A549 (cell line): Measurements from ENCODE around the gene OR2L13. TPM values are rescaled to one million over a fixed set of nuclear protein-coding genes. Genes with fewer than 3 reads are reported as not detected.
"Not testable (repeated sequence)": the region's sequence is repeated elsewhere in the genome, so short reads cannot be mapped to it uniquely, and the experiment has no call there.

ENCODE experiments used
- ATAC-seq, 2 experiments: fragments of 200-7000 bp in 1 of 2; fragments of >200 bp in 1 of 2; cut with Nextera tagmentation in 1 of 2; cut with Tn5 transposase in 1 of 2; 3 replicates each; pipeline versions ENCODE4 v1.8.0 to v1.9.1; 2018 to 2020; ENCODE audit warnings: mild to moderate bottlenecking in 1 of 2, moderate library complexity in 1 of 2
- CTCF ChIA-PET: fragments of 300-600 bp; sonication (Branson Sonifier 250); formaldehyde crosslinking; extraction: SDS; loops from one replicate; lab custom pipeline; 2021; ENCODE audit warnings: antibody characterized with exemption, inconsistent platforms; lab: Yijun Ruan, JAX
- POLR2A ChIA-PET: fragments of 350-600 bp; formaldehyde crosslinking; extraction: SDS; loops from one replicate; lab custom pipeline; 2021; ENCODE audit warnings: antibody characterized with exemption, inconsistent platforms; lab: Yijun Ruan, JAX
- DNase-seq, 2 experiments: peaks; one replicate each; pipeline versions ENCODE4 v3.0.0 to v3.0.0-alpha.2; 2011 to 2016; ENCODE audit warnings: low read depth in 1 of 2, low spot score in 1 of 2
- FAIRE-seq: peaks from 2 replicates; lab custom pipeline; 2011; peaks lifted over from hg19 to GRCh38; lab: Jason Lieb, UNC
- H3K27ac ChIP-seq, 2 experiments: fragments of >200 bp; sonication (Bioruptor Twin); formaldehyde crosslinking; 3 replicates each; pipeline ENCODE4 v1.5.1; 2016 to 2017
- H3K4me1 ChIP-seq: fragments of >200 bp; sonication (Bioruptor Twin); formaldehyde crosslinking; 3 replicates; pipeline ENCODE4 v1.6.1; 2016
- H3K4me2 ChIP-seq: fragments of >200 bp; sonication (Bioruptor Twin); formaldehyde crosslinking; 3 replicates; pipeline ENCODE4 v1.6.1; 2016
- H3K4me3 ChIP-seq: fragments of >200 bp; sonication (Bioruptor Twin); formaldehyde crosslinking; 3 replicates; pipeline ENCODE4 v1.5.1; 2016
- H3K9me3 ChIP-seq: fragments of >200 bp; sonication (Bioruptor Twin); formaldehyde crosslinking; 3 replicates; pipeline ENCODE4 v1.6.1; 2016
- ATOH8 ChIP-seq: fragments of 250-450 bp; sonication (Bioruptor Pico); IDR thresholded peaks from 2 replicates; pipeline ENCODE4 v1.5.0; 2020; ENCODE audit warnings: low read depth, mild to moderate bottlenecking, moderate library complexity
- BCL3 ChIP-seq: fragments of >200 bp; sonication (Bioruptor Twin); formaldehyde crosslinking; IDR thresholded peaks from 3 replicates; pipeline ENCODE4 v1.6.1; 2016
- CBX2 ChIP-seq: fragments of 200-600 bp; sonication (generic); IDR thresholded peaks from 2 replicates; pipeline ENCODE4 v1.6.1; 2016; ENCODE audit warnings: low read depth, mild to moderate bottlenecking, borderline replicate concordance
- CBX8 ChIP-seq: fragments of 200-600 bp; sonication (generic); IDR thresholded peaks from 2 replicates; pipeline ENCODE4 v1.6.1; 2016
- CEBPB ChIP-seq, 2 experiments: fragments of >200 bp in 1 of 2; sonication (Bioruptor Twin) in 1 of 2; formaldehyde crosslinking in 1 of 2; IDR thresholded peaks; 2 replicates each; pipeline ENCODE4 v1.6.1; 2012 to 2016
- E2F6 ChIP-seq: IDR thresholded peaks from 2 replicates; pipeline ENCODE4 v1.6.1; 2012; ENCODE audit warnings: low read depth, borderline replicate concordance
- FOSL2 ChIP-seq, 2 experiments: fragments of 450-650 bp in 1 of 2; fragments of >200 bp in 1 of 2; sonication (Bioruptor Twin) in 1 of 2; formaldehyde crosslinking; IDR thresholded peaks; 2 replicates each; pipeline versions ENCODE4 v1.5.0 to v1.6.1; 2016 to 2020; ENCODE audit warnings: mild to moderate bottlenecking in 1 of 2, moderate library complexity in 1 of 2
- HDAC2 ChIP-seq: fragments of 200-600 bp; sonication (generic); IDR thresholded peaks from 2 replicates; pipeline ENCODE4 v1.6.1; 2016
- HOXB13 ChIP-seq: fragments of 250-450 bp; sonication (Bioruptor Pico); IDR thresholded peaks from 2 replicates; pipeline ENCODE4 v1.5.0; 2020; ENCODE audit warnings: low read depth, mild to moderate bottlenecking, moderate library complexity
- HOXB5 ChIP-seq: fragments of 250-450 bp; sonication (Bioruptor Pico); IDR thresholded peaks from 2 replicates; pipeline ENCODE4 v1.5.0; 2020; ENCODE audit warnings: mild to moderate bottlenecking, moderate library complexity
- KDM1A ChIP-seq: fragments of 200-600 bp; sonication (generic); IDR thresholded peaks from 2 replicates; pipeline ENCODE4 v1.6.1; 2016; ENCODE audit warnings: low read depth, mild to moderate bottlenecking
- MAFK ChIP-seq: fragments of 450-650 bp; IDR thresholded peaks from 2 replicates; pipeline ENCODE4 v1.6.1; 2014; ENCODE audit not compliant: partially characterized antibody
- MAX ChIP-seq: IDR thresholded peaks from 2 replicates; pipeline ENCODE4 v1.6.1; 2012
- NFE2L2 ChIP-seq: fragments of 150-350 bp; conservative IDR thresholded peaks from 2 replicates; pipeline ENCODE4 v1.6.1; 2014; ENCODE audit warnings: low read length
- PHF8 ChIP-seq: fragments of 200-600 bp; sonication (generic); IDR thresholded peaks from 2 replicates; pipeline ENCODE4 v1.6.1; 2016; ENCODE audit warnings: low read depth, mild to moderate bottlenecking, antibody characterized with exemption, moderate library complexity, borderline replicate concordance
- RCOR1 ChIP-seq: fragments of 150-350 bp; IDR thresholded peaks from 2 replicates; pipeline ENCODE4 v1.6.1; 2014; ENCODE audit warnings: antibody characterized with exemption, low read length, low read depth
- ZNF302 ChIP-seq: fragments of 250-450 bp; sonication (Bioruptor Pico); IDR thresholded peaks from 2 replicates; pipeline ENCODE4 v1.9.0; 2021; ENCODE audit warnings: inconsistent platforms, mild to moderate bottlenecking, moderate library complexity
- WGBS: methylation state at CpG from one replicate; pipeline ENCODE4 v1.1.6; 2017; ENCODE audit errors: missing lambda C conversion rate; 5-methylcytosine and 5-hydroxymethylcytosine counted together
- polyA plus RNA-seq, 4 experiments: library from polyadenylated mRNA; depleted of rRNA in 3 of 4; stranded (reverse); fragments of >200 nt; fragmentation: RNase III in 1 of 4; extraction: RNeasy Plus Mini Kit Qiagen cat#74134 plus additional on column Dnase treatment in 1 of 4; gene quantifications; 2 replicates in 3 of 4; 3 replicates in 1 of 4; pipeline ENCODE4 v1.2.3, GENCODE V29; 2011 to 2017
- TF ChIP-seq, protein P1 (sequence below): fragments of 450-650 bp; IDR thresholded peaks from 2 replicates; pipeline ENCODE4 v1.6.1; 2014; ENCODE audit warnings: antibody characterized with exemption

OR2L13 gene
- polyA plus RNA-seq, 2 of the 4 experiments (the other 2 are of a cell fraction), result not detected

DNA sequence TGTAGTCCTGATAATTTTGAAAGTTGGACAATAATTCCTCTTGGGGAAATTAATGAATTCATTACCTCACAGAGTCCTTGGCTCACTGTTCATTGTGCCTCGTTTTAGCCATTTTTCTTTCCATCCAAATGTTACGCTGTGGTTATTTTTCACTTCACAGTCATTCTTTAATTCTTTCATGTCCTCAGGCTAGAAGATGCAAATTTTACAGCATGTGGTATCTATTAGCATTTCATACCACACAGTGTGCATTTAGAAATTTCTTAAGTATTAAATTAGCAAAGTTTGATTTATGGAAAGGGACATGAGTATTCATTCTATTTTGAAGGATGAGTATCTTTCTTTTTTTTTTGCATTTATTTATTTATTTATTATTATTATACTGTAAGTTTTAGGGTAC, 29.9 kb upstream of the OR2L13 start:
- Histone ChIP-seq H3K4me2 (no peak overlapping the region), H3K4me3 (no peak overlapping the region), H3K4me1 (no peaks in the 10 kb centered on the region)
- WGBS, result 8% methylated on average over 2 of the region's 2 CpGs
- no peak for TF ChIP-seq ATOH8 (CRISPR knock-in tag)
- no peak for TF ChIP-seq HOXB5 (CRISPR knock-in tag)
- no peak for TF ChIP-seq KDM1A
- no peak for TF ChIP-seq E2F6
- no peak for TF ChIP-seq ZNF302
- TF ChIP-seq HOXB13 (CRISPR knock-in tag), result no peak
- no peak for TF ChIP-seq CBX8
- no peak for TF ChIP-seq BCL3
- TF ChIP-seq, all 56 proteins: peak for 0
- H3K9me3 ChIP-seq, result no peaks in the 10 kb centered on the region
- FAIRE-seq (no peak), ATAC-seq (no peak), DNase-seq (no peak)
- POLR2A ChIA-PET, result no interaction called here
- H3K27ac ChIP-seq, result no peak overlapping the region
- CTCF ChIA-PET, result no interaction called here

GRCh38 chr1:248065604-248066003, 29.4 kb upstream of the OR2L13 start:
- no peak for FAIRE-seq
- WGBS, result 86% methylated on average over 2 of the region's 3 CpGs
- H3K27ac ChIP-seq, result no peak overlapping the region
- no peak for DNase-seq
- peak; percentile 99 for TF ChIP-seq MAFK
- no peak for TF ChIP-seq PHF8
- TF ChIP-seq, all 56 proteins: peak for 1
- Histone ChIP-seq H3K9me3 (no peaks in the 10 kb centered on the region), H3K4me3 (no peak overlapping the region), H3K4me1 (no peaks in the 10 kb centered on the region), H3K4me2 (no peak overlapping the region)
- ChIA-PET CTCF (no interaction called here), POLR2A (no interaction called here)
- ATAC-seq, result no peak

- H3K27ac ChIP-seq, FAIRE-seq, H3K4me2 ChIP-seq, H3K4me1 ChIP-seq, H3K4me3 ChIP-seq, DNase-seq, H3K9me3 ChIP-seq, ATAC-seq, CTCF ChIA-PET, POLR2A ChIA-PET: not testable (repeated sequence)
- WGBS, result no CpG with 5 or more reads among the region's 17 CpGs
Observed at GRCh38 chr1:248083864-248084263, 11.1 kb upstream of the OR2L13 start.

GRCh38 chr1:248098529-248098928, 3.5 kb downstream of the OR2L13 start:
- no peak overlapping the region for H3K27ac ChIP-seq
- DNase-seq (no peak), ATAC-seq (no peak), FAIRE-seq (no peak)
- no peaks in the 10 kb centered on the region for H3K9me3 ChIP-seq
- WGBS, result 5% methylated on average over 1 of the region's 1 CpG
- POLR2A ChIA-PET, result no interaction called here
- no peak overlapping the region for H3K4me3 ChIP-seq
- no peak overlapping the region for H3K4me2 ChIP-seq
- CTCF ChIA-PET, result no interaction called here
- TF ChIP-seq, protein P1, sequence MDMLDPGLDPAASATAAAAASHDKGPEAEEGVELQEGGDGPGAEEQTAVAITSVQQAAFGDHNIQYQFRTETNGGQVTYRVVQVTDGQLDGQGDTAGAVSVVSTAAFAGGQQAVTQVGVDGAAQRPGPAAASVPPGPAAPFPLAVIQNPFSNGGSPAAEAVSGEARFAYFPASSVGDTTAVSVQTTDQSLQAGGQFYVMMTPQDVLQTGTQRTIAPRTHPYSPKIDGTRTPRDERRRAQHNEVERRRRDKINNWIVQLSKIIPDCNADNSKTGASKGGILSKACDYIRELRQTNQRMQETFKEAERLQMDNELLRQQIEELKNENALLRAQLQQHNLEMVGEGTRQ, result no peak
- TF ChIP-seq HDAC2 (no peak), MAX (no peak), RCOR1 (no peak), NFE2L2 (no peak), CBX2 (no peak), FOSL2 (IDR thresholded peaks at IDR 0.05) (no peak), FOSL2 (CRISPR knock-in tag; IDR thresholded peaks at IDR 0.05) (no peak), MAFK (no peak), CEBPB (IDR thresholded peaks at IDR 0.05) (no peak), ATOH8 (CRISPR knock-in tag) (no peak)
- no peaks in the 10 kb centered on the region for H3K4me1 ChIP-seq
